Activated CD8-positive, alpha-beta T cell treated with anti-CD3 and anti-CD28 coated beads for 36 hours (primary cell): ENCODE results near the gene PMS1. TPM values are rescaled to one million over a fixed set of nuclear protein-coding genes. Genes with fewer than 3 reads are reported as not detected.

Experiments
- ATAC-seq: fragments of 200-7000 bp; cut with Tn5 transposase; one replicate; pipeline ENCODE4 v1.10.0; 2021; ENCODE audit warnings: mild to moderate bottlenecking, moderate library complexity
- CTCF ChIA-PET: fragments of 350-600 bp; sonication (Branson Sonifier 250); formaldehyde crosslinking; loops from one replicate; lab custom pipeline; 2021; ENCODE audit warnings: antibody characterized with exemption; lab: Charles Lee
- POLR2A ChIA-PET: fragments of 350-600 bp; sonication (Branson Sonifier 250); formaldehyde crosslinking; loops from one replicate; lab custom pipeline; 2021; ENCODE audit warnings: antibody characterized with exemption; lab: Charles Lee
- DNase-seq: peaks from one replicate; pipeline ENCODE4 v3.0.0-alpha.2; 2020
- H3K27ac Mint-ChIP-seq: one replicate; pipeline ENCODE4 v1.8.0; 2021; ENCODE audit warnings: mild to moderate bottlenecking, mixed read lengths
- H3K27me3 Mint-ChIP-seq: one replicate; pipeline ENCODE4 v1.8.0; 2021; ENCODE audit warnings: mixed read lengths
- H3K36me3 Mint-ChIP-seq: one replicate; pipeline ENCODE4 v1.8.0; 2021; ENCODE audit warnings: low read depth, mixed read lengths
- H3K4me1 Mint-ChIP-seq: one replicate; pipeline ENCODE4 v1.8.0; 2021; ENCODE audit warnings: low read depth, mixed read lengths
- H3K4me3 Mint-ChIP-seq: one replicate; pipeline ENCODE4 v1.8.0; 2021; ENCODE audit warnings: mild to moderate bottlenecking, moderate library complexity, mixed read lengths
- H3K9me3 Mint-ChIP-seq: one replicate; pipeline ENCODE4 v1.8.0; 2021; ENCODE audit warnings: mixed read lengths
- CTCF ChIP-seq: fragments of 200-600 bp; IDR thresholded peaks from one replicate; pipeline ENCODE4 v1.8.0; 2022; ENCODE audit warnings: antibody characterized with exemption, mild to moderate bottlenecking
- intact Hi-C: fragments of 100-400 bp; cut with micrococcal nuclease; formaldehyde crosslinking; loops from one replicate; pipeline ENCODE4 v1.10.0; 2022
- total RNA-seq, 2 experiments: library from RNA; stranded (reverse); gene quantifications; one replicate each; pipeline ENCODE4 v1.2.3, GENCODE V29; 2021

Gene PMS1
- total RNA-seq, 2 experiments from 2014 or later: 44.3 to 58.5 TPM

DNA sequence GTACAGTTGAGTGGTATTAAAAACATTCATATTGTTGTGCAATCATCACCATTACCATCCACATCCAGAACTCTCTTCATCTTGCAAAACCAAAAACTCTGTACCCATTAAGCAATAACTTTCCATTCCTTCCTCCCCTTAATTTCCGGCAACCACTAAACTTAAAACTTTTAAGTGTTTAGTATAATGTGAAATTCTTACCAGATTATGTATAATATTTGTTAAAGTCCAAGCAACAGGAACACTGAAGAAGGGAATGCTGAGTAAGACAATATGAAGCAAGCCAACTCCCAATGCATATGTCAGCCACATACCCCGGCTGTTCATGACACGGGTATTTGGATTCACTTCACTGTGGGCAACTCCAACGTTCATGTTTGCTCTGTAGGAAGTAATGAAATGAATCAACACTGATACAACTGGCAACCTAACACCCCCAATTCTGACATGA, 2.0 kb upstream of the PMS1 start:
- H3K36me3 Mint-ChIP-seq: peaks cover 60% of the 10 kb centered on the region
- peak; percentile 36 for DNase-seq
- no peak for ATAC-seq
- ChIA-PET CTCF (interaction anchor here (0.7 to 4.2 kb wide), 2 partner anchors 9 to 20 kb away, joined by 3 to 23 read pairs; partner anchors contain the start of gene OSGEPL1), POLR2A (interaction anchor here (1.0 kb wide), 1 partner anchor 9 kb away, joined by 4 read pairs; no protein-coding TSS in a partner anchor)
- intact Hi-C loops: loop anchor here (2.0 kb wide), 1 partner anchor 19 kb away; the partner anchor contains the start of gene OSGEPL1
- TF ChIP-seq CTCF: no peak
- peaks cover 59% of the 10 kb centered on the region for H3K4me1 Mint-ChIP-seq
- H3K4me3 Mint-ChIP-seq: peak overlapping the region; percentile 97
- peak overlapping the region; percentile 97 for H3K27ac Mint-ChIP-seq
- H3K9me3 Mint-ChIP-seq: no peaks in the 10 kb centered on the region
- no peaks in the 10 kb centered on the region for H3K27me3 Mint-ChIP-seq

- ChIA-PET POLR2A (interaction anchor here (1.1 to 2.7 kb wide), 6 partner anchors 12 to 125 kb away, joined by 3 to 18 read pairs (median 5); partner anchors contain the start of genes ASNSD1 and OSGEPL1), CTCF (interaction anchor here (1.2 to 4.2 kb wide), 3 partner anchors 11 to 32 kb away, joined by 3 to 23 read pairs (median 3); partner anchors contain the start of gene OSGEPL1)
- DNase-seq (no peak), ATAC-seq (peak; percentile 6)
- no peaks in the 10 kb centered on the region for H3K27me3 Mint-ChIP-seq
- H3K4me3 Mint-ChIP-seq: peak overlapping the region; percentile 97
- TF ChIP-seq CTCF: no peak
- peaks cover 62% of the 10 kb centered on the region for H3K36me3 Mint-ChIP-seq
- peak overlapping the region; percentile 97 for H3K27ac Mint-ChIP-seq
- no peaks in the 10 kb centered on the region for H3K9me3 Mint-ChIP-seq
- H3K4me1 Mint-ChIP-seq: peaks cover 55% of the 10 kb centered on the region
- intact Hi-C loops: loop anchor here (2.0 kb wide), 1 partner anchor 21 kb away; the partner anchor contains the start of gene OSGEPL1
These were observed 761 bp upstream of the PMS1 start for GRCh38 chr2:189783451-189783926.

DNA sequence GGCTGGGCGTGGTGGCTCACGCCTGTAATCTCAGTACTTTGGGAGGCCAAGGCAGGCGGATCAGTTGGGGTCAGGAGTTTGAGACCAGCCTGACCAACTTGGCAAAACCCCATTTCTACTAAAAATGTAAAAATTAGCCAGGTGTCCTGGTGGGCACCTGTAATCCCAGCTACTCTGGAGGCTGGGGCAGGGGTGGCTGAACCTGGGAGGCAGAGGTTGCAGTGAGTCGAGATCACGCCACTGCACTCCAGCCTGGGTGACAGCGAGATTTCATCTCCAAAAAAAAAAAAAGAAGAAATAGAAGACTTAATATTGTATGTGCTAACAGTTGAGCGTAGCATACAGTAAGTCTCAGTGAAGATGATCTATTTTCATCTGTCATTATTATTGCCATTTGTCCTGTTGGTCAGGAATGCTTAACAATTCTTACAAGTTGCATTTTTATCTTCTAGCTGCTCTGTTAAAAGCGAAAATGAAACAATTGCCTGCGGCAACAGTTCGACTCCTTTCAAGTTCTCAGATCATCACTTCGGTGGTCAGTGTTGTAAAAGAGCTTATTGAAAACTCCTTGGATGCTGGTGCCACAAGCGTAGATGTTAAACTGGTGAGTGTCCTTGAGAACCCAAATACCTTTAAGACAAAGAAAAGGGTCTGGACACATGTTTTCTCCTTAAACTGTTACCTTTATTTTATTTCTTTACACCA, 7.2 kb downstream of the PMS1 start:
- Mint-ChIP-seq H3K9me3 (no peaks in the 10 kb centered on the region), H3K4me3 (peak overlapping the region; percentile 60), H3K27ac (peak overlapping the region; percentile 46), H3K4me1 (peaks cover 18% of the 10 kb centered on the region), H3K27me3 (no peaks in the 10 kb centered on the region), H3K36me3 (peaks cover 34% of the 10 kb centered on the region)
- TF ChIP-seq CTCF: no peak
- ATAC-seq: peak; percentile 53
- intact Hi-C loops: no loop called here
- peak; percentile 12 for DNase-seq
- CTCF ChIA-PET: no interaction called here
- POLR2A ChIA-PET: no interaction called here

DNA sequence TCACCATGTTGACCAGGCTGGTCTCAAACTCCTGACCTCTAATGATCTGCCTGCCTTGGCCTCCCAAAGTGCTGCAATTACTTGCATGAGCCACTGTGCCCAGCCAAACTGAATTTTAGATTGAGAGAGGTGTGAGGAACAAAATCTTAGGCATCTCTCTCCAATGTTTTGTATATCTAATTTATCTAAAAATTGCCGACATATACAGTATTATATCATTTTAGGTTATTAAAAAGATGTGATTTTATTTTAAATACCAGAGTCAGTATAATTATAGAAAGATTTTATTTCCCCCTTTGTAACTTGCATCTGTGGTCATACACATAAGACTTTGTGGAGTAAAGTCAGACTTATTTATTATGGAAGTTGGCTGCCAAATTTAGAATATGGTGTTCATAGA, 10.1 kb downstream of the PMS1 start:
- H3K9me3 Mint-ChIP-seq: no peaks in the 10 kb centered on the region
- peaks cover 17% of the 10 kb centered on the region for H3K4me1 Mint-ChIP-seq
- H3K27ac Mint-ChIP-seq: no peak overlapping the region
- TF ChIP-seq CTCF: no peak
- H3K27me3 Mint-ChIP-seq: no peaks in the 10 kb centered on the region
- no peak for DNase-seq
- intact Hi-C loops: no loop called here
- no peak overlapping the region for H3K4me3 Mint-ChIP-seq
- POLR2A ChIA-PET: no interaction called here
- CTCF ChIA-PET: no interaction called here
- H3K36me3 Mint-ChIP-seq: peaks cover 31% of the 10 kb centered on the region
- no peak for ATAC-seq

DNA sequence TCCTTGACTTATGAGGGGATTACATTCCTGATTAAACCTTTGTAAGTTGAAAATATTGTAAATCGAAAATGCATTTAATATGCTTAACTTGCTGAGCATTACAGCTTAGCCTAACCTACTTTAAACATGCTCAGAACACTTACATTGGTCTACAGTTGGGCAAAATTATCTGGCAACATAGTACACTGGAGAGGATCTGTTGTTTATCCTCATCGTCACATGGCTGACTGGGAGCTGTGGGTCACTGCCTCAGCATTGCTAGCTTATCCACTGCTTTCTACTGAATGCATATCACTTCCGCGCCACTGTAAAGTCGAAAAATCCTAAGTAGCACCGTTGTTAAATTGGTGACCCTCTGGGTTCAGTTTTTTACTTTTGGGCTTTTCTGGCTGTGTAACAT, 13.7 kb downstream of the PMS1 start:
- Mint-ChIP-seq H3K4me1 (peaks cover 15% of the 10 kb centered on the region), H3K4me3 (no peak overlapping the region), H3K27ac (no peak overlapping the region), H3K36me3 (peaks cover 29% of the 10 kb centered on the region), H3K9me3 (no peaks in the 10 kb centered on the region), H3K27me3 (no peaks in the 10 kb centered on the region)
- intact Hi-C loops: no loop called here
- ChIA-PET CTCF (interaction anchor here (1.2 to 1.4 kb wide), 3 partner anchors 10 to 45 kb away, joined by 3 to 4 read pairs (median 3); no protein-coding TSS in a partner anchor), POLR2A (no interaction called here)
- no peak for DNase-seq
- ATAC-seq: no peak
- TF ChIP-seq CTCF: no peak
